Erythroblast (primary cell): ENCODE measurements around the gene CNST.

Source experiments
- GATA1 ChIP-seq: IDR thresholded peaks from 2 replicates; pipeline ENCODE4 v1.6.1; 2011; ENCODE audit warnings: low read depth, mild to moderate bottlenecking, control low read depth, low read length, moderate library complexity
- POLR2A ChIP-seq: IDR thresholded peaks from 2 replicates; pipeline ENCODE4 v1.6.1; 2011; ENCODE audit warnings: mild to moderate bottlenecking, low read length

GRCh38 chr1:246566813-246567645 lies 773 bp downstream of the CNST start:
- no peak for TF ChIP-seq POLR2A
- no peak for TF ChIP-seq GATA1
